Tibial artery (tissue), 4 donors: ENCODE results near the gene MYO7B.

Source experiments
- DNase-seq, 2 donors: peaks; one replicate each; pipeline ENCODE4 v3.0.0-alpha.2; 2019
- H3K27ac ChIP-seq, 2 donors: fragments of 200-600 bp; sonication (generic) in 1 of 2; 1 replicate in 1 of 2; 2 replicates in 1 of 2; pipeline ENCODE4 v1.5.1; 2018 to 2019; ENCODE audit warnings: mild to moderate bottlenecking in 1 of 2
- H3K27me3 ChIP-seq, 2 donors: fragments of 200-600 bp; sonication (generic) in 1 of 2; one replicate each; pipeline versions ENCODE4 v1.5.1 to v1.6.0; 2016 to 2019
- H3K36me3 ChIP-seq, 3 donors: fragments of 200-600 bp; sonication (generic) in 2 of 3; one replicate each; pipeline ENCODE4 v1.5.1; 2016 to 2019; ENCODE audit warnings: mild to moderate bottlenecking in 2 of 3
- H3K4me1 ChIP-seq, 4 donors: fragments of 200-600 bp; sonication (generic) in 2 of 4; 1 replicate in 3 of 4; 2 replicates in 1 of 4; pipeline ENCODE4 v1.5.1; 2016 to 2019
- H3K4me3 ChIP-seq, 2 donors: fragments of 200-600 bp; sonication (generic) in 1 of 2; 1 replicate in 1 of 2; 2 replicates in 1 of 2; pipeline ENCODE4 v1.5.1; 2018 to 2019; ENCODE audit warnings: mild to moderate bottlenecking in 2 of 2
- H3K9me3 ChIP-seq, 3 donors: fragments of 200-600 bp; sonication (generic) in 1 of 3; one replicate each; pipeline ENCODE4 v1.5.1; 2016 to 2019
- intact Hi-C: fragments of 100-400 bp; cut with DNase I; formaldehyde crosslinking; loops from one replicate; pipeline ENCODE4 v1.15.0; 2023; ENCODE audit warnings: low total_unique reads
- TF ChIP-seq, protein P1 (sequence below), 2 experiments: fragments of 200-600 bp in 1 of 2; fragments of 450-650 bp in 1 of 2; IDR thresholded peaks; one replicate each; pipeline ENCODE4 v1.5.1; 2017 to 2019; ENCODE audit warnings: antibody characterized with exemption in 2 of 2, mild to moderate bottlenecking in 1 of 2, moderate library complexity in 1 of 2

The MYO7B gene

DNA sequence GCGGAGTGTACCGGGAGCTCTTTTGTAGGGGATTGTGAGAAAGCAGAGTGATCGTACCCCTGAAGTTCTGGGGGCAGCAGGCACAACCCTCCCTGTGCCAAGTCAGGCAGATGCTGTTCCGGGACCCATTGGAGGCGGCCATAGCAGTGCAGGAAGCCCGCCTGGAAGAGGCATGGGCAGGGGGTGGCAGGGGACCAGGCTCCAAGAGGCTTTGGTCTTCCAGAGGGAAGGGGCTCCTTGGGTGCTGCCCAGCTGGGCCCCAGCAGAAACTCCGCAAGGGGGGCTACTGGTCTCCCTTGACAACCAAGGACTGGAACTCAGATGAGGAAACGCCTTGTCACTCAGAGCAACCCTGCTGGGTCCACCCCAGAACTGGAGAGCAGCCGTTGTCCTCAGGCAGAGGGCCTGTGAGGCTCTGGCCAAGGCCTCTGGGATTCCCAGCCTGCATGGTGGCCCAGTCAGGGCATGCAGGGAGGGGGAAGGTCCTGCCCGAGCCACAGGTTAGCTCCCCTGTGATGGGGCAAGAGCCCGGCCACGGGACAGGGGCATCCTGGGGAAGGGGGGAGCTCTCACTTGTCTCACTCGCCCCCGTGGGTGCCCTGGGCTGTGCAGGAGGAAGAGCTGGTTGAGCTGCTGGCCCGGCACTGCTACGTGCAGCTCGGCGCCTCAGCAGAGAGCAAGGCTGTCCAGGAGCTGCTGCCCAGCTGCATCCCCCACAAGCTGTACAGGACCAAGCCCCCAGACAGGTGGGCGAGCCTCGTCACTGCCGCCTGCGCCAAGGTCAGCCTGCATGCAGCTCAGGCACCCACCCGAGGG lies 89.5 kb downstream of the MYO7B start:
- H3K4me3 ChIP-seq = no peak overlapping the region
- no peaks in the 10 kb centered on the region for H3K4me1 ChIP-seq
- peak in 1 of 2 donors; percentile 61 for DNase-seq
- H3K9me3 ChIP-seq = no peaks in the 10 kb centered on the region
- peaks cover 0 to 48% of the 10 kb centered on the region in 2 donors for H3K27me3 ChIP-seq
- H3K36me3 ChIP-seq = no peaks in the 10 kb centered on the region
- intact Hi-C loops = no loop called here
- TF ChIP-seq, protein P1, sequence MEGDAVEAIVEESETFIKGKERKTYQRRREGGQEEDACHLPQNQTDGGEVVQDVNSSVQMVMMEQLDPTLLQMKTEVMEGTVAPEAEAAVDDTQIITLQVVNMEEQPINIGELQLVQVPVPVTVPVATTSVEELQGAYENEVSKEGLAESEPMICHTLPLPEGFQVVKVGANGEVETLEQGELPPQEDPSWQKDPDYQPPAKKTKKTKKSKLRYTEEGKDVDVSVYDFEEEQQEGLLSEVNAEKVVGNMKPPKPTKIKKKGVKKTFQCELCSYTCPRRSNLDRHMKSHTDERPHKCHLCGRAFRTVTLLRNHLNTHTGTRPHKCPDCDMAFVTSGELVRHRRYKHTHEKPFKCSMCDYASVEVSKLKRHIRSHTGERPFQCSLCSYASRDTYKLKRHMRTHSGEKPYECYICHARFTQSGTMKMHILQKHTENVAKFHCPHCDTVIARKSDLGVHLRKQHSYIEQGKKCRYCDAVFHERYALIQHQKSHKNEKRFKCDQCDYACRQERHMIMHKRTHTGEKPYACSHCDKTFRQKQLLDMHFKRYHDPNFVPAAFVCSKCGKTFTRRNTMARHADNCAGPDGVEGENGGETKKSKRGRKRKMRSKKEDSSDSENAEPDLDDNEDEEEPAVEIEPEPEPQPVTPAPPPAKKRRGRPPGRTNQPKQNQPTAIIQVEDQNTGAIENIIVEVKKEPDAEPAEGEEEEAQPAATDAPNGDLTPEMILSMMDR (IDR thresholded peaks at IDR 0.05) = no peak
- H3K27ac ChIP-seq = no peak overlapping the region

DNA sequence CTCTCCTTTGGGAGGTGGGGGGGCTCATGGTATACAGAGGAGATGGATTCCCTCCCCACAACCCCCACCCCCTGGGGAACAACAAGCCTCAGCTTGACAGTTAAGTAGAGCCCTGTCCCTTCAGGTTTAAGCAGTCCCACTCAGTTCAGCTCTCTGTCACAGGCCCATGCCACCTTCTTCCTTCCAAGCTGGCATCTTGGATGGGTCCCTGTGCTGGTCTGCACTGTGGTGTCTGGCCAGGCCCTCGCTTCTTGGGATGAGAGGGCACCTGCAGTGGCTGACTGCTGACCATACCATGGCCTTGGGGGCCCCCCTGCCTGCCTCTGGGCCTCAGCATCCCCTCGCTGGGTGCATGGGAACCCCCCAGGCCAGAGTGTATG lies 90.1 kb downstream of the MYO7B start:
- H3K36me3 ChIP-seq = no peaks in the 10 kb centered on the region
- no peak overlapping the region for H3K4me3 ChIP-seq
- DNase-seq = peak in 1 of 2 donors; percentile 58
- TF ChIP-seq, protein P1 (IDR thresholded peaks at IDR 0.05) = no peak
- no peak overlapping the region for H3K27ac ChIP-seq
- H3K4me1 ChIP-seq = no peaks in the 10 kb centered on the region
- intact Hi-C loops = no loop called here
- H3K9me3 ChIP-seq = no peaks in the 10 kb centered on the region
- H3K27me3 ChIP-seq = peaks cover 0 to 48% of the 10 kb centered on the region in 2 donors

DNA sequence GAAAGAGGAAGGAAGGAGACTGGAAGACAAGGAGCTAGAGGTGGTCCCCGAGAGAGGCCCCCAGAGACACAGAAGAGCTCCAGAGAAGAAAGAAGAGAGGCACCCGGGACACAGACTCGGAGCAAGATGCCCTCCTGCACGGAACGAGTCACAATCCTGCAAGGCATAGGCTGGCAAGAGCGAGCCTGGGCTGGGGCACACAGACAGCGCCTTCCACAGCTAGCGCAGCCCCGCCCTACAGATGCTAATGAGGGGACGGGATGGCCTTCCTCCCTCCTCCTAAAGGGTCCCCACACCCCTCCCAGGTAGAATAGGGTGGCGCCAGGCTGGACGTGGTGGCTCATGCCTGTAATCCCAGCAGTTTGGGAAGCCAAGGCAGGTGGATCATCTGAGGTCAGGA lies 90.7 kb downstream of the MYO7B start:
- peak in 1 of 2 donors; percentile 59 for DNase-seq
- Histone ChIP-seq H3K27me3 (peaks cover 0 to 48% of the 10 kb centered on the region in 2 donors), H3K36me3 (no peaks in the 10 kb centered on the region), H3K27ac (no peak overlapping the region), H3K4me3 (no peak overlapping the region), H3K4me1 (peaks cover 0 to 4% (median 0%) of the 10 kb centered on the region in 4 donors), H3K9me3 (no peaks in the 10 kb centered on the region)
- intact Hi-C loops = no loop called here
- TF ChIP-seq, protein P1 (IDR thresholded peaks at IDR 0.05) = no peak

DNA sequence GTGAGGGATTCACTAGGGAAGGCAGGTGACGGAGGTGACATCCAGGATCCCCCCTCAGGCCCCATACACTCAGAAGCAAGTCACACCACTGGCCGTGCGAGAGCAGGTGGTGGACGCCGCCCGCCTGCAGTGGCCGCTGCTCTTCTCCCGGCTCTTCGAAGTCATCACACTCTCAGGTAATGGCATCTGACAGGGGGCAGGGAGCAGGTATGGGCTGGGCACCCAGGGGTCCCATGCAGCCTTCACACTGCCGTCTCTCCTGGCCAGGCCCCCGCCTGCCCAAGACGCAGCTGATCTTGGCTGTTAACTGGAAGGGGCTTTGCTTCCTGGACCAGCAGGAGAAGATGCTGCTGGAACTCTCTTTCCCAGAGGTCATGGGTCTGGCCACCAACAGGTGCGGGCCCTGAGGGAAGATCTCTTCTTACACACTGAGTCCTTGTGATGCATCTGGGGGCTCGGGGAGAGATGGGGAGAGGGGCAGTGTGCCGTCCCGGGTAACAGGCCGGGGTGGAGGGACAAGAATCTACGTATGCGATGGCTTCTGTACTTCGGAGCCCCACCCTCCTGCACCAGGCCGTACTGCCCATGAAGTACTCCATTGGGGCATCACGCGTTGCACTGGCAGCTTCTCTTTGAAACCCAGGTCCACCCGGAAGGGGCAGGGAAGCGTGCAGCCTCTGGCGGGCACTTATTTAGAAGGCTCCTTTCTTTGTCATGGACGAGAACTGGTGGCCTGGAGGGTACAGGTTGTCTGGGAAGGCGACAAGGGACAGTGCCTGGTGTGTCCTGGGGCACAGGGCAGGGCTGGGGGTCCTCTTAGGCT lies 91.6 kb downstream of the MYO7B start:
- no peaks in the 10 kb centered on the region for H3K9me3 ChIP-seq
- intact Hi-C loops = no loop called here
- H3K36me3 ChIP-seq = no peaks in the 10 kb centered on the region
- H3K4me3 ChIP-seq = no peak overlapping the region
- peaks cover 0 to 48% of the 10 kb centered on the region in 2 donors for H3K27me3 ChIP-seq
- peaks cover 0 to 8% (median under 1%) of the 10 kb centered on the region in 4 donors for H3K4me1 ChIP-seq
- peak in 1 of 2 donors; percentile 62 for DNase-seq
- TF ChIP-seq, protein P1 (IDR thresholded peaks at IDR 0.05) = no peak
- no peak overlapping the region for H3K27ac ChIP-seq

DNA sequence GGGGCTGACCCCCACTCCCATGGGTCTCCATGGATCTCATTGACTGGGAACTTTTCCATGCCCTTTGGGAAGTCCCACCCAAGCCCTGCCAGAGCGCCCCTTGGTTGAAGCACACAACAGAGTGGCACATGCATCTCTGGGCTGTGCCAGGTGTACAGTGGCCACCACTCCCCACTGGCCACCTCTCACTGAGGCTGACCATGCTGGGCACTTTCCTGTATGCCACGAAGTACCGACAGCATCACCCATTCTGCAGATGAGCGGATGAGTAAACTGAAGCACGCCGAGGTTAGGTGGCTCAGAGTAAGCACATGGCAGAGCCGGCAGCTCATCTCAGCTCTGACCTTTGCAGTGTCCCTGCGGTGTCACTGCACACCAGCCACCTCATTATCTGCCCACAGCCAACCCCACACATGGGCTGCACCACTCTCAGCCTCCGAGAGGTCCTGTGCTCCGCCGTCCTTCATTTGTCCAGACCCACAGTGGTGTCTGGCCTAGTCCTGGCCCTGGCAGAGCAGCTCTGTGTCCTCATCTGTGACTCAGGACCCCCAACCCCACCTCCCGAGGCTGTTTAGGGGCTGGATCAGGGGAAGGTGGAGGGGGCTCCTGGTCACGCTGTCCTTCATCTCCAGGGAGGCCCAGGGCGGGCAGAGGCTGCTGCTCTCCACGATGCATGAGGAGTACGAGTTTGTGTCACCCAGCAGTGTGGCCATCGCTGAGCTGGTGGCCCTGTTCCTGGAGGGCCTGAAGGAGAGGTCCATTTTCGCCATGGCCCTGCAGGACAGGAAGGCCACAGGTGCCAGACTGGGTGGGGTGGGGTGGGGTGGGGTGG lies 92.5 kb downstream of the MYO7B start:
- Histone ChIP-seq H3K27me3 (peaks cover 0 to 40% of the 10 kb centered on the region in 2 donors), H3K4me1 (peaks cover 0 to 16% (median 3%) of the 10 kb centered on the region in 4 donors), H3K36me3 (no peaks in the 10 kb centered on the region), H3K27ac (no peak overlapping the region), H3K9me3 (no peaks in the 10 kb centered on the region), H3K4me3 (no peak overlapping the region)
- intact Hi-C loops = no loop called here
- TF ChIP-seq, protein P1 (IDR thresholded peaks at IDR 0.05) = no peak
- DNase-seq = peak in 1 of 2 donors; percentile 53
